Glutamatergic neuron (in vitro differentiated cells): ENCODE results near the gene SLC37A1. TPM values are rescaled to one million over a fixed set of nuclear protein-coding genes. Genes with fewer than 3 reads are reported as not detected.
"Not testable (repeated sequence)": the region's sequence is repeated elsewhere in the genome, so short reads cannot be mapped to it uniquely, and the experiment has no call there.

Experiments used
- DNase-seq: peaks from one replicate; pipeline ENCODE4 v3.0.0; 2022
- H3K27ac Mint-ChIP-seq: one replicate; pipeline ENCODE4 v1.8.0; 2020; ENCODE audit warnings: mild to moderate bottlenecking, mixed read lengths, inconsistent platforms; ENCODE audit not compliant: unreplicated experiment
- H3K27me3 Mint-ChIP-seq: one replicate; pipeline ENCODE4 v1.8.0; 2020; ENCODE audit warnings: mild to moderate bottlenecking, moderate library complexity, mixed read lengths, inconsistent platforms; ENCODE audit not compliant: unreplicated experiment
- H3K36me3 Mint-ChIP-seq: one replicate; pipeline ENCODE4 v1.8.0; 2020; ENCODE audit warnings: mild to moderate bottlenecking, mixed read lengths, inconsistent platforms; ENCODE audit not compliant: unreplicated experiment
- H3K4me1 Mint-ChIP-seq: one replicate; pipeline ENCODE4 v1.8.0; 2020; ENCODE audit warnings: mild to moderate bottlenecking, low read depth, mixed read lengths, inconsistent platforms; ENCODE audit not compliant: unreplicated experiment
- H3K4me3 Mint-ChIP-seq: one replicate; pipeline ENCODE4 v1.8.0; 2020; ENCODE audit warnings: mild to moderate bottlenecking, mixed read lengths, inconsistent platforms; ENCODE audit not compliant: unreplicated experiment
- H3K9me3 Mint-ChIP-seq: one replicate; pipeline ENCODE4 v1.8.0; 2020; ENCODE audit warnings: mild to moderate bottlenecking, moderate library complexity, mixed read lengths, inconsistent platforms; ENCODE audit not compliant: unreplicated experiment
- CTCF ChIP-seq: fragments of 200-600 bp; sonication (generic); IDR thresholded peaks from one replicate; pipeline ENCODE4 v1.5.0; 2021; ENCODE audit not compliant: partially characterized antibody, unreplicated experiment
- total RNA-seq: library from RNA; stranded (reverse); fragmentation: NEBNext Ultra II Directional; extraction: Animal tissue kit (Norgen Biotek cat#: 25700); gene quantifications from one replicate; pipeline ENCODE4 v1.2.1, GENCODE V29; 2021; ENCODE audit not compliant: unreplicated experiment

The SLC37A1 gene
- total RNA-seq, 1 donor from 2014 or later, result 65.7 TPM

- peaks cover 5% of the 10 kb centered on the region for H3K9me3 Mint-ChIP-seq
- no peak for TF ChIP-seq CTCF
Observed at GRCh38 chr21:42624095-42624790, 110.6 kb downstream of the SLC37A1 start.

GRCh38 chr21:42624936-42625335 is 111.3 kb downstream of the SLC37A1 start:
- peaks cover 5% of the 10 kb centered on the region for H3K9me3 Mint-ChIP-seq
- H3K27ac Mint-ChIP-seq, result no peak overlapping the region
- no peaks in the 10 kb centered on the region for H3K27me3 Mint-ChIP-seq
- peaks cover 3% of the 10 kb centered on the region for H3K4me1 Mint-ChIP-seq
- H3K4me3 Mint-ChIP-seq, result no peak overlapping the region
- TF ChIP-seq CTCF, result no peak
- DNase-seq, result no peak
- no peaks in the 10 kb centered on the region for H3K36me3 Mint-ChIP-seq

More at GRCh38 chr21:42624095-42624790, 110.6 kb downstream of the SLC37A1 start:
- Mint-ChIP-seq H3K27ac (no peak overlapping the region), H3K36me3 (no peaks in the 10 kb centered on the region), H3K27me3 (no peaks in the 10 kb centered on the region), H3K4me1 (peaks cover 3% of the 10 kb centered on the region), H3K4me3 (no peak overlapping the region)
- DNase-seq, result no peak

DNA sequence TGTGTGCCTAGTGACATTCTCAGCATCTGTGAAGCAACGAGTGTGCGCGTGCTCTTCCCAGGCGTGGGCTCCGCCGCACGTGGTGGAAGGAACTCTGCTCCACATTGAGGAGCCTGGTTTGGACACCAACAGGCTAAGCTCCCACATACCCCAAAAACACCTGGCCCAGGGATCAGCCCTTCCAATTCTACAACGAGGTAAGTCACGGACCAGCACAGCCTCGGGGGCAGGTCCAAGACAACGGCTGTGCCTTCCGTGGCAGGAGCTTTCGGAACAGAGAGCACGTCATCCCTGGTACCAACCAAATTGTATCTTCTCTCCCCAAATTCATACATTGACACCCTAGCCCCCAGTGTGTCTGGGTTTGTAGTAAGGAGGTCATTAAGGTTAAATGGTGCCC is 112.5 kb downstream of the SLC37A1 start:
- no peak overlapping the region for H3K27ac Mint-ChIP-seq
- H3K27me3 Mint-ChIP-seq, result no peaks in the 10 kb centered on the region
- H3K4me1 Mint-ChIP-seq, result peaks cover 3% of the 10 kb centered on the region
- H3K4me3 Mint-ChIP-seq, result no peak overlapping the region
- DNase-seq, result no peak
- TF ChIP-seq CTCF, result no peak
- no peaks in the 10 kb centered on the region for H3K36me3 Mint-ChIP-seq
- peaks cover 5% of the 10 kb centered on the region for H3K9me3 Mint-ChIP-seq

DNA sequence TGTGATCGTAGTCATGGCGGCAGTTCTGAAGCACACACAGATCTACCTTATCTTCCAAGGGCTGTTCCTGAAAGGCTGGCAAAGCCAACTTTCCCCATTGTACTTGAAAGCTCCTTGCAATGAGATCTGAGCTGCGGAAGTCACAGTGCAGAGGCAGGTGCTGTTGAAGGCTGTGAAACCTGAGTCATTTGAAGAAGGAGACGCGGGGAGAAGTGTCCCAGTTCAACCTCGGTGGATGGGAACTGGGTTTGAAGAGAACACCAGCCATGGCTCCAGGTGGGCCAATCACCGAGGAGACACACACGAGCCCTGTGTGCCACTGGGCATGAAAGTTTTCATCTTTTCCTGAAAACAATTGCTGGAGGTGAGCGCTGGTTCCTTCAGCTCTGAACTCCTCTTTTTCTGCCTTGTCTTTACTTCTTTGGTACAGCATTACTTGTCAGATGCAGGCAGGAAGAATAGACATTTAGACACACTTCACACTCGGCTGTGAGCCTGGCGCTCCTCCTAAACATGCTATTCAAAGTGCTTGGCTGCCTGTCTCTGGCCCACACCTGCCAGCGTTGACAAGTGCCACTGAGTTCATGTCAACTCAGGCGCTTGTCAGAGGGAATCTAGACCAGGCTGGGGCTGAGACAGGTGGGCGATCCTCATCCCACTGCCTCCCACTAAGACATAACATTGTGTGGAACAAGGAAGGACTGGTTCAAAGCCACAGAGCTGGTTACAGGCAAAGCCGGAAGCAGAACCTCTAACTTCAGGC is 114.1 kb downstream of the SLC37A1 start:
- no peak for TF ChIP-seq CTCF
- DNase-seq, result no peak
- Mint-ChIP-seq H3K36me3 (no peaks in the 10 kb centered on the region), H3K4me3 (no peak overlapping the region), H3K9me3 (peaks cover 3% of the 10 kb centered on the region), H3K4me1 (no peaks in the 10 kb centered on the region), H3K27ac (no peak overlapping the region), H3K27me3 (no peaks in the 10 kb centered on the region)

DNA sequence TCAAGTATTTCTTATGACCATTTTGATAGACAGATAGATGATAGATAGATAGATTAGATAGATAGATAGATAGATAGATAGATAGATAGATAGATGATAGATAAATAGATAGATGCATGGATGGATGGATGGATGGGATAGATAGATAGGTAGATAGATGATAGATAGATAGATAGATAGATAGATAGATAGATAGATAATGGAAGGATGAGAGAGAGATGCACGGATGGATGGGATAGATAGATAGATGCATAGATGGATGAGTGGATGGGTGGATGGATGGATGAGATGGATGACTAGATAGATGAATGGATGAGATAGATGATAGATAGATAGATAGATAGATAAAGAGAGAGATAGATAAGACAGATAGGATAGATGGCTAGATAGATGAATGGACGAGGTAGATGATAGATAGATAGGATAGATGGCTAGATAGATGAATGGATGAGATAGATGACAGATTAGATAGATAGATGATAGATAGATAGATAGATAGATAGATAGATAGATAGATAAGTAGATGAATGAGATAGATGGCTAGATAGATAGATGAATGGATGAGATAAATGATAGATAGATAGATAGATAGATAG is 114.9 kb downstream of the SLC37A1 start:
- H3K27me3 Mint-ChIP-seq, H3K4me3 Mint-ChIP-seq, H3K27ac Mint-ChIP-seq, H3K36me3 Mint-ChIP-seq, H3K4me1 Mint-ChIP-seq, H3K9me3 Mint-ChIP-seq, DNase-seq: not testable (repeated sequence)
